ENCODE results near the gene TP63. TPM values are rescaled to one million over a fixed set of nuclear protein-coding genes. Genes with fewer than 3 reads are reported as not detected.

Gene TP63
- total and polyA plus RNA-seq, 11 donors = 0.11 to 1.4 (median 0.37) TPM

- no peak for TF ChIP-seq CTCF (IDR thresholded peaks at IDR 0.05)
- TF ChIP-seq POLR2A (IDR thresholded peaks at IDR 0.05) = no peak
- intact Hi-C loops (cut with DNase I) = no loop called here
- H3K27me3 ChIP-seq = no peaks in the 10 kb centered on the region
- no peak overlapping the region for H3K27ac ChIP-seq
- no peaks in the 10 kb centered on the region for H3K36me3 ChIP-seq
- 88 to 91% (median 88%) methylated on average over 8 of the region's 8 CpGs for WGBS, 4 donors
- no peaks in the 10 kb centered on the region for H3K4me1 ChIP-seq
- no peaks in the 10 kb centered on the region for H3K9me3 ChIP-seq
- ATAC-seq (no peak), DNase-seq (no peak)
- H3K4me3 ChIP-seq = no peak overlapping the region
Observed at GRCh38 chr3:189833996-189834395, 202.8 kb downstream of the TP63 start.

- Histone ChIP-seq H3K27ac (no peak overlapping the region), H3K9me3 (no peaks in the 10 kb centered on the region), H3K27me3 (no peaks in the 10 kb centered on the region), H3K4me3 (no peak overlapping the region), H3K4me1 (no peaks in the 10 kb centered on the region), H3K36me3 (no peaks in the 10 kb centered on the region)
- TF ChIP-seq POLR2A (IDR thresholded peaks at IDR 0.05) = no peak
- no peak for TF ChIP-seq CTCF (IDR thresholded peaks at IDR 0.05)
- whole genome bisulfite sequencing, 4 donors = 91 to 94% (median 93%) methylated on average over 5 of the region's 5 CpGs
- no peak for ATAC-seq
- no peak for DNase-seq
- intact Hi-C loops (cut with DNase I) = no loop called here
Observed at GRCh38 chr3:189834462-189834861, 203.3 kb downstream of the TP63 start.

GRCh38 chr3:189836795-189837194, 205.6 kb downstream of the TP63 start:
- Histone ChIP-seq H3K4me1 (no peaks in the 10 kb centered on the region), H3K27ac (no peak overlapping the region), H3K27me3 (no peaks in the 10 kb centered on the region), H3K36me3 (no peaks in the 10 kb centered on the region), H3K4me3 (no peak overlapping the region), H3K9me3 (no peaks in the 10 kb centered on the region)
- intact Hi-C loops (cut with DNase I) = no loop called here
- ATAC-seq (no peak), DNase-seq (no peak)
- TF ChIP-seq POLR2A (IDR thresholded peaks at IDR 0.05) = no peak
- 73 to 85% (median 83%) methylated on average over 5 of the region's 5 CpGs for WGBS, 4 donors

- no peaks in the 10 kb centered on the region for H3K9me3 ChIP-seq
- no peak overlapping the region for H3K27ac ChIP-seq
- ATAC-seq = no peak
- DNase-seq = no peak
- H3K4me3 ChIP-seq = no peak overlapping the region
- no peaks in the 10 kb centered on the region for H3K36me3 ChIP-seq
- no peaks in the 10 kb centered on the region for H3K4me1 ChIP-seq
- intact Hi-C loops (cut with DNase I) = no loop called here
- H3K27me3 ChIP-seq = no peaks in the 10 kb centered on the region
- TF ChIP-seq CTCF (IDR thresholded peaks at IDR 0.05) = no peak
- TF ChIP-seq POLR2A (IDR thresholded peaks at IDR 0.05) = no peak
- 74 to 82% (median 79%) methylated on average over 6 of the region's 6 CpGs for WGBS, 4 donors
Observed at GRCh38 chr3:189838291-189838690, 207.1 kb downstream of the TP63 start.

GRCh38 chr3:189839576-189839975, 208.4 kb downstream of the TP63 start:
- WGBS, 4 donors = 60 to 77% (median 67%) methylated on average over 2 of the region's 2 CpGs
- ATAC-seq (peak in 2 of 4 donors; percentile 53 to 58), DNase-seq (no peak)
- intact Hi-C loops (cut with DNase I) = no loop called here
- no peak for TF ChIP-seq CTCF (IDR thresholded peaks at IDR 0.05)
- TF ChIP-seq POLR2A (IDR thresholded peaks at IDR 0.05) = no peak
- H3K9me3 ChIP-seq = no peaks in the 10 kb centered on the region
- H3K4me1 ChIP-seq = no peaks in the 10 kb centered on the region
- H3K36me3 ChIP-seq = no peaks in the 10 kb centered on the region
- no peaks in the 10 kb centered on the region for H3K27me3 ChIP-seq
- no peak overlapping the region for H3K4me3 ChIP-seq
- H3K27ac ChIP-seq = no peak overlapping the region
